GM19395 (cell line): Measurements from ENCODE around the gene HDHD3.
"Not testable (repeated sequence)": the region's sequence is repeated elsewhere in the genome, so short reads cannot be mapped to it uniquely, and the experiment has no call there.

Source experiments
- ATAC-seq: cut with Tn5 transposase; IDR thresholded peaks from one replicate; pipeline ENCODE4 v1.9.1; 2021; ENCODE audit warnings: mild to moderate bottlenecking, moderate library complexity; ENCODE audit not compliant: unreplicated experiment

HDHD3 gene

DNA sequence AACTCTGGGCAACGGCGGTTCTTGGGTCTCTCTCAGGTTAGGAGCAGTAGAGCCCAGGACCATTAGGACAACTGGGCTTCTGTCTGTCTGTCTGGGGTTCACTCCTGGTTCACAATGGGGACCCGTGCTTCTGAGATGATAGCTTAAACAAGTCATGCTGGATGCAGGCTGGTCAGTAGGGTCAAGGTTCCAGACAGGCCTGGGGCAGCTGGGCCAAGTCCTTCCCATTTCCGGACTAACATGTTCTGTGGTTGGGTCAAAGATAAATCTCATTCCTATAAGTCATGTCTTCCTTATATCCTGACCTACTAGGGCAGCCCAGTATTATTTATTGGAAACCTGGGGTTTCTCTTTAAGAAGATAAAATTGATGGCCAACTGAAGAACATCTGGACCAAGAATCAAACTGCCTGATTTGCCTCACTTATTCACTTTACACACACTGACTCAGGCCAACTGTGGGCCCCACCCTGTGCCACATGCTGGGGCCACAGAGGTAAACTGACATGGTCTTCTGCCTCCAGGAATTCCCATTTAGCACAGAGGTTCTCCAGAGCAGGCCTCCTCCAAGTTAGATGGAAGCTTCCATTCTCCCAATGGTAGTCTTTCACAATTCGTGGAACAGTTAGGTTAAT, 8.3 kb downstream of the HDHD3 start:
- ATAC-seq, result no peak

DNA sequence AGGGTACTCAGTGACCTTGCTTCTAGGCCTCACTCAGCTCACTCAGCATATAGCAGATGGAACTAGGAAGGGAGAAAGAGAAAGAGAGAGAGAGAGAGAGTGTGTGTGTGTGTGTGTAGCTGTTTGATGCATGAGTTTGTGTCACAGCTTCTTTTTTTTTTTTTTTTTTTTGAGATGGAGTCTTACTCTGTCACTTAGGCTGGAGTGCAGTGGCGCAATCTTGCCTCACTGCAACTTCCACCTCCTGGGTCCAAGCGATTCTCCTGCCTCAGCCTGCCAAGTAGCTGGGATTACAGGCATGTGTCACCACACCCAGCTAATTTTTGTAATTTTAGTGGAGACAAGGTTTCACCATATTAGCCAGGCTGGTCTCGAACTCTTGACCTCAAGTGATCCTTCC, 11.1 kb downstream of the HDHD3 start:
- ATAC-seq, result not testable (repeated sequence)

DNA sequence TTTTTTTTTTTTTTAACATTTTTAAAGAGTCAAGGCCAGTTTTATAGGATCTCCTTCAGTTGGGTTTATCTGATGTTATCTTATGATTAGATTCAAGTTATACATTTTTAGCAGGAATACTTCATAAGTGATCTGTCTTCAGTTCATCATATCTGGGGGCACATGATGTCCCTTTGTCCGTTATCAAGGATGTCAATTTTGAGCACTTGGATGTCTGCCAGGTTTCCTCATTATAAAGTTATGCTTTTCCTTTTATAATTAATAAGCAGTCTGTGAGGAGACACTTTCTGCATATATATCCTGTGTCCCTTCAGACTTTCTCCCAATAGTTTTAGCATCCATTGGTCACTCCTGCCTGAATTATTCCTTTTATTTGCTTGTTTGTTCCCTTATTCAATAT, 11.8 kb downstream of the HDHD3 start:
- no peak for ATAC-seq

DNA sequence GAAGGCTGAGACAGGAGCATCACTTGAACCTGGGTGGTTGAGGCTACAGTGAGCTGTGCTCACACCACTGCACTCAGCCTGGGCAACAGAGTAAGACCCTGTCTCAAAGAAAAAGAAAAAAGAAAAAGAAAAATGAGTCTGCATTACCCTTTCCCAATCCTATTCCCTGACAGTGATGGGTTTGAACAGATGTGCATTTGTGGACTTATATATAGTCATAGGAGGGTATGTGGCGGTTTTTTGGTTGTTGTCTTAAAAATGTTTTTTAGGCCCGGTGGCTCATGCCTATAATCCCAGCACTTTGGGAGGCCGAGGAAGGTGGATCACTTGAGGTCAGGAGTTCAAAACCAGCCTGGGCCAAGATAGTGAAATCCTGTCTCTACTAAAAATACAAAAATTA, 13.4 kb downstream of the HDHD3 start:
- ATAC-seq, result no peak

DNA sequence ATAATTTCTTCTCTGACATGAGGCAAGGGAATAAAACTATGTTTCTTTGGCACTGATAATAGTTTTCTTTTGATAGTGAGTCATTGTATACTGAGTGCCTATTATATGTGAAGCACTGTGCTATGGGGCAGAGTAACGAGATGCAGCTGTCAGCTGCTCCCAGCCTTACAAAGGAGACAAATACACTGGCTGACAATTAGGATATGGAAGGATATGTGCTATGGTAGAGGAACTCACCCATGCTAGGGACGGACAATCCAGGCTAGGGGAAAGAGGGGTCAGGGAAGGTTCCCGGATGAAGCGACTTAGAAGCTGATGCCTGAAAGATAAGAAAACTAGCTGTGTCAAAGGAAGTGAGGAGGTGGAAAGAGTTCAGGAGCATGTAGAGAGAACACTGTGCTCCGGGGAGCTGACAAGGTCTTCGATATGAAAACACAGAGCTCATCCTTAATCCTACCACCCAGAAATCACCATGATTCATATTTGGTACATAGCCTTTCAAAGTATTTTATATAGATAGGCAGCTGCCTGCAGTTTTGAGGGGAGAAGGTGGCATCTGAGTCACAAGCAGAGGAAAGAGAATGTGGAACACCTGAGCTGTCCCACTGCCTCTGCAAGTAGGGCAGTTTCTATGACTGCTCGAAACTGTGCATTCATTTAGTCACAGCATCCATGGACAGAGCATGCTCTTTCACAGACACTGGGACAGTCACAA, 15.3 kb downstream of the HDHD3 start:
- no peak for ATAC-seq

DNA sequence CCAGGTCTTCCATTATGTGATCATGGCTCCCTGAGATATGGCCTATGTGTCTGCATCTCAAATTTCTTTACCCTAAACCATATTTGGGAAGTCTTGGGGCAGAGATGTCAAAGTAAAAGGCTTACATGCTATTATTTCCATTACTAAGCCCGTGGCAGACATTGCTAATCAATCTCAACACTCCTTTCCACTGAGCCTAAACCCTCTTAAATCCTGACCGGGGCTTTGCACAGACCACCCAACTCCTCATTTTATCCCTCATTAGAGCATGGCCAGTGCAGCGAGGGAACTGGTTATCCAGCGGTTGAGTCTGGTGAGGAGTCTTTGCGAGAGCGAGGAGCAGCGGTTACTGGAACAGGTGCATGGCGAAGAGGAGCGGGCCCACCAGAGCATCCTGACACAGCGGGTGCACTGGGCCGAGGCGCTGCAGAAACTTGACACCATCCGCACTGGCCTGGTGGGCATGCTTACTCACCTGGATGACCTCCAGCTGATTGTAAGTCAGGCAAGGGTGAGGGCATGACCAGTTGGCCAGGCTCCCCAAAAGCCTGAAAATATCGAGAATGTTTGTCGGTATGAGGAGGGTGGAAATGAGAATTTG, 16.4 kb downstream of the HDHD3 start:
- no peak for ATAC-seq

DNA sequence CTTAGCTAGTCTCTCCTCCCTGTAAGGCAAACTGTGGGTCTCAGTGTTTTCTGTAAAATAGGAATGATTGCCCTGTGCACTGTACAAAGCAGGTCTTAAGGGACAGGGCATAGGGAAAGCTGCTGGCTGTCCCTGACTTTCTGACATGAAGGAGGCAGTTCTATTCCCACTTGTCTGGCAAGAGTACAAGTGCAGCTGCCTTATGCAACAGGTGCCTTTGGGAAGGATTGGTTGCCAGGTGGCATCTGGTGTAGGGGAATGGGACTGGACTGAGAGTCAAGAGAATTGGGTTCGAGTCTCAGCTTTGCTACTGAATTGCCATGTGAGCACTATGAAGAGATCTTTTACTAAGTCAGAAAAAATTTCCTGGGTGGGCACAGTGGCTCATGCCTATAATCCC, 17.4 kb downstream of the HDHD3 start:
- no peak for ATAC-seq

DNA sequence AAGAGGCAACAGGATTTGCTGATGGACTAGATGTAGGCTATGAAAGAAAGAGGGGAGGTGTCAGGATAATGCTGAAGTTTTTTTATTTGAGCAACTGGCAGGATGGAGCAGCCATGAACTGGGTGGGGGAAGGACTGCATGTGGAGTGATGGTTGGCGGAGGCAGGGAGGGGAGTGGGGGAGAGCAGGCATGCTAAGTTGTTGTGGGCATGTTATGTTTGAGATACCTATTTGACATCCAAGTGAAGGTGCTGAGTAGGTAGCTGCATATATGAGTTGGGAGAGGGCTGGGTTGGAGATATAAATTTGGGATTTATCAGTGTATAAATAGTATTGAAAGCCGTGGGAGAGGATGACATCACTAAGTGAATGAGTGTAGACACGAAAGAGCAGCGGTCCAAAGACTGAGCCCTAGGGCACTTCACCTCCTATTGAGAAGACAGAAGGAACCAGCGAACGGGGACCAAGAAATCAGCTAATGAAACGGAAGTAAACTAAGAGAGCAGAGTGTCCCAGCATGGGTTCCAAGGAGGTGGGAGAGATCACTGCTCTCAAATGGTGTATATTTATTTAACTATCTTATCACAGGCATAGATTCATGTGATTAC, 20.0 kb downstream of the HDHD3 start:
- ATAC-seq, result no peak

DNA sequence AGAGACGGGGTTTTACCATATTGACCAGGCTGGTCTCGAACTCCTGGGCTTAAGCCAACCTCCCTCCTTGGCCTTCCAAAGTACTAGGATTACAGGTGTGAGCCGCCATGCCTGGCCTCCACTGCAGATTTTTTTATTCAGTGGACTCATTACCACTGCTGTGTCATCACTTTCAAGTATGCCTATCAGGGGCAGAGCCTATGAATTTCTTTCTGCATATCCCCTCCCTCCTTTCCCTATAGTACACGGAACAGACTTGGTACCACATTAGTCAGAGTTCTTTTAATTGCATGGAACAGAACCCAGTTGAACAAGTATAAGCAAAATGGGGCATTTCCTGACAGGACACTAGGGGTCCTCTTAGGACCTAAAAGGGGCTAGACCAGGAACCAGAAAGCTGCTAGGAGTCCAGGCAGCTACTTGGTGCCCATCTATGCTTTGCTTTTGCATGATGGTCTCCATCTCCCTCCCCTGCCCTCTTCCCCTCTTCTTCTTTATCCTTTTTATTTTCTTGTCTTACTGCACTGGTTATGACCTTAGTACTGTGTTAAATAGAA, 21.7 kb downstream of the HDHD3 start:
- no peak for ATAC-seq

DNA sequence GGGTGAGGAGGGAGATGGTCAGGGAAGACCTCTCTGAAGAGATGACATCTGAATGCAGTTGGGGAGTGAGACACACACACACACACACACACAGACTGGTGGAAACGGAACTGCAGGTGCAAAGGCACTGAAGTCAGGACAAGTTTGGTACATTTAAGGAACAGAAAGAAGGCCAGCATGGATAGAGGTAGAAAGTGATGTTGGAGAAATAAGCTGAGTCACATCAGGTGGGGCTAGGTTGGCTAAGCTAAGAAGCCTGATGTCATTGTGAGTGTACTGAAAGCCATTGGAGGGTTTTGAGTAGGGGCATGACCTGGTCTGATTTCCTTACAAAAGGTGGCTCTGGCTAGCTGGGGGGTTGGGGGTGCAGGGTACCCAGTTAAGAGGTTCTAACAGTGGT, 24.4 kb downstream of the HDHD3 start:
- no peak for ATAC-seq

DNA sequence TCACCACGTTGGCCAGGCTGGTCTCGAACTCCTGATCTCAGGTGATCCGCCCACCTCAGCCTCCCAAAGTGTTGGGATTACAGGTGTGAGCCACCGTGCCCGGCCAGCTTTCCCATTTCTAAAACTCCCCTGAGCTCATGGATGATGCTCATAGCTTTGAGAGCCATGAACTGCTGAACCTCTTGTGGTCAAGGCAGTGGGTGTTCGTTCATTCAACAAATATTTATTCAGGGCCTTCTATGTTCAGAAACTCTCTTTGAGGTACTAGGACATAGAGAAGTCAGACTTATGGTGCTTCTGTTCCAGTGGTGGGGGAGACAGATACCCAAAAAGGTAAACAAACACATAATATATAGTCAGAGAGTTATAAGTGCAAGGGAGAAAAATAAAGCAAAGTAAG, 24.8 kb downstream of the HDHD3 start:
- ATAC-seq, result no peak

DNA sequence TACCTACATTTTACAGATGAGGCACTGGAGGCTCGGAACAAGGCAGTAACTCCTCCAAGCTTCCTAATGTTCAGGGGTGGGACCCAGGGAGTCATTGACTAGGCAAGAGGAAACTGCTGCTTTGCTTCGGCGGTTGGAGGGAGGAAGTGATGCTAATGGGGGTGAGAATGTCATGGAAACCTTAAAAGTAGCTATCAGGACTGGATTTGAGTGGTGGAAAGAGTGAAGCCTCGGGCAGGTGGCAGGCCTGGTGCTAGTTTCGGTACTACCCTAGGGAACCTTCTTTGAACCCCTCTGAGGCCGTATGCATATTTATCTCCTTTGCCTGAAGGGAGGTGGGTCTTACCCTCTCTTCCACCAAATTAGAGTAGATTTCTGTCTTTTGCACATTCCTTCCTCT, 25.8 kb downstream of the HDHD3 start:
- ATAC-seq, result peak; percentile 41

DNA sequence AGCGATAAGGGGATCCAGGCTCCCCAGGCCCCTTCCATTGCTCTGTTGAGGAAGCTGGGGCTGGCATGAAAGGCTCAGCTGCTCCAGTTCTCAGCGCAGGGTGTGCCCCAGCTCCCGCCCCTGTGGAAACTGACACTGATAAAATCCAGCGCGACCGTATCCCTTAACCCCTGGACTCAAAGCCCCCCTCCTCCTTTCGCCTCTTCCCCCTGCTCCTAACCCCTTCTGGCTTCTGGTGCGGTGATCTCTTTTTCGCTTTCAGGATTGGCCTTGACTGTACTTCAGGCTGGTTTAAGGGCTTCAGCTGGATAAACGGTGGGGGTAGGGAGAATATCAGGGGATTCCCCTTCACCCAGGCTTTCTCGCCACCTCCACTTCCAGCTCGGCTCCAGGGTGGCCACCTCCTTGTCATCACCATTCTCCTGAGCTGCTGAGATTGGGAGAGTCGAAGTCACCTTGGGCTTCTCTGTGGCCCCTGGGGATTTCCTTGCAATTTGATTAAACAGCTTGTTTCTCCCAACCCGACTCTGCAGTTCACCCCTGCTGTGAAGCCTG, 26.6 kb downstream of the HDHD3 start:
- ATAC-seq, result peak; percentile 27

DNA sequence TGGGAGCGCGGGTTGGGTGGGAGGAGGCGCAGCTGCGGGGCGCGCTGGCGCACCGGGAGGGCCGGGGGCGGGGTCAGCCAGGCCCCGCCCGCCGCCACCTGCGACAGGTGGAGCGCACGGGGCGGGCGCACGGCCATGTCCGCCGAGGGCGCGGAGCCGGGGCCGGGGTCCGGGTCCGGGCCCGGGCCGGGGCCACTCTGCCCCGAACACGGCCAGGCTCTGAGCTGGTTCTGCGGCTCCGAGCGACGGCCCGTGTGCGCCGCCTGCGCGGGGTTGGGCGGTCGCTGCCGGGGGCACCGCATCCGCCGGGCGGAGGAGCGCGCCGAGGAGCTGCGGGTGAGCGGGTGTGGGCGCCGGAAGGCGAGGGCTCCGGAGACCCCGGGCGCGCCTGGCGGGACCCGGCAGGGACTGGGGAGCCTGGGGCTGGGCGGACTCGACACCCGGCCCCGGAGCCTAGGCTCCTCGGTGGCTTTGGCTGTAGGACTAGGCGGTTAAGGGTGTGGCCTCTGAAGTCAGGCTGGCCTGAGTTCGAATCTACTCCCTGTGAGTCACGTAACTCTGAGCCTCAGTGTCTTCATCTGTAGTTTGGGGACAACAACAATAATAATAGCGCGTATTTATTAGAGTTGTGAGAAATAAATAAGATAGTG, 27.2 kb downstream of the HDHD3 start, which contains the start of gene BSPRY:
TSS of gene BSPRY (plus strand) at position 97 of the 650 bp plus-strand sequence. CDS start at position 136, 39 bp downstream.
- peak; percentile 38 for ATAC-seq

DNA sequence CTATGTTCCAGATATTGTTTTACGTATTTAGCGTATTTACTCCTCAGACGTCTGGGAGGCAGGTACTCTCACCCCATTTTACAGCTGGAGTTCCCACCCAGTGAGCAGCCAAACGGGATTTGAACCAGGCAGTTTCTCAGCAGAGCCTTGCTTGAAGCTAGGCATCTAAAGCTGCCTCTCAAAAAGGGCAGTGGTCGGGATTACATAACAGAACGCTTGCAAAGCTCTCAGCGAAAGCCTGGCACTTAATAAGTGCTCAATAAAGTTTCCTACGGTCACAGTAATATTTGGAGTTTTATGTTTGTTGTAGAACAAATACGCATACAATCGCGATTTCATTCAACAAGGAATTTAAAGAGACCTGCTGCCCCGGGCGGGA, 27.7 kb downstream of the HDHD3 start:
- no peak for ATAC-seq

DNA sequence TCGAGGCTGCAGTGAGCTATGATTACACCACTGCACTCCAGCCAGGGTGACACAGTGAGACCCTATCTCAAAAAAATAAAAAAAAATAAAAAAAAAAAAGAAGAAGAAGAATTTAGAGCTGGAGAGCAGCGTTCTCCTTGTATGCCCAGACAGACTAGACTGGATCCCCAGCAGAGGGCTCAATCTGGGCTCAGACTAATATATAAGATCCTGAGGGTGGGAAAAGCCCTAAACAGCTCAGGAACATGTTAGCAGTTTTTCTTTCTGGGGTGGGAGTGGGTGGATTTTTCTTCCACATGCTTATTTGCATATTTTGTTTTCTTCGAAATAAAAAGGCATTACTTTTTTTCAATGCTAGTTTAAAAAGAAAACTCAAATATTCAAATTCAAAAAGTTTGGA, 28.3 kb downstream of the HDHD3 start:
- no peak for ATAC-seq

DNA sequence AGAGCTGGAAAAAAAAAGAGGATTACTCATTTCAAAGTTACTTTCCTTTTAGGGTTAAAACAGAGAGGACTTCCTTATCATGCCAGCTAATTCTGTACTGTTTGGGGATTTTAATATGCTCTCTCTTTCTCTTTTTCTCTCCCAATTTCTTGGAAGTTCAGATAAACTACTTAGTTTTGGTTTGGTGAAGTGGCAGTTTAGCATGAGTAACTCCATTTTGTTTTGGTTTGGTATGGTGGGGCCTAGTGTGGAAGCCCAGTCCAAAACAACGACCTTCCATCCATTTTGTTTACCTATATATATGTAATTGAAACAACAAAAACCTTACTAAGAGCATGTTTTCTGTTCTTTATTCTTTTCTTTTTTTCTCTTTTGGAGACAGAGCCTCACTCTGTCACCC, 31.1 kb downstream of the HDHD3 start:
- no peak for ATAC-seq

DNA sequence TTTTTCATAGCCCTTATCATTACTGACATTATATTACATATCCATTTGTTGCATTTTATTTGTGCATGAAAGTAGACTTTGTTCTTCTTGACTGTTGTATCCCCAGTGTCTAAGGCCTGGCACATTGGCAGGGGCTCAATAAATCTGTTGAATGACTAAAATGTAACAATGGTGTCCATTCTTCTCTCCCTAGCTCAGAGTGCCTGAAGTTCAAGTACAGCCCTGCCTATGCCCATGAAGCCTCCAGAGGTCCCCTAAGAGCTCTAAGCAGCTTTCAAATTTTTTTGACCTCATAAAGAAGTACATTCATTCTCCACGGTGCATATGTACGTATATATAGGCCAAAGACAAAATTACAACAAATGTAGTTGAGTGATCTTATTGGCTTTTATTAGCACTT, 31.6 kb downstream of the HDHD3 start:
- ATAC-seq, result no peak

DNA sequence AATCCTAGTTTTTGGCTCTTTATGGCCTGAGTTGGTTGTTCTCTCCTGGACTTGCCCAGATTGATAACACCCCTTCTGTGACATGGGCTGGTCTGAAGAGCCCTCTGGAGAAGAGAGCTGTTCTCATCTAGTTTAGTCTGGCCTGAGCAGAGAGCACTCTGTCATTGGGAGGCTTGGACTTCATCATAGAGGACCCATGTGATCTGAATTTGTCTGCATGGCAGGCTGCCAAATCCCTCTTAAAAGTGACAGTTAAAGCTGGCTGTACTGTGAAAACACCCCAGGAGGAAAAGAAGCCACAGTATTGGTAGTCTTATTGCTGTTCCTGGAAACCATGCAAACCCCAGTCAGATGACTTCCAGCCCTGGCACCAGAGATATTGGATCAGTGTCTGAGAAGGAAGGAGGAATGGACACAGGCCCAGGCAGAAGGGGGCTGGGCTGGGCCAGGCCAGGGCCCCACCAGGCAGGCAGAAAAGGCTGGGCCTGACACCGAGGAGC, 33.0 kb downstream of the HDHD3 start:
- ATAC-seq, result no peak

DNA sequence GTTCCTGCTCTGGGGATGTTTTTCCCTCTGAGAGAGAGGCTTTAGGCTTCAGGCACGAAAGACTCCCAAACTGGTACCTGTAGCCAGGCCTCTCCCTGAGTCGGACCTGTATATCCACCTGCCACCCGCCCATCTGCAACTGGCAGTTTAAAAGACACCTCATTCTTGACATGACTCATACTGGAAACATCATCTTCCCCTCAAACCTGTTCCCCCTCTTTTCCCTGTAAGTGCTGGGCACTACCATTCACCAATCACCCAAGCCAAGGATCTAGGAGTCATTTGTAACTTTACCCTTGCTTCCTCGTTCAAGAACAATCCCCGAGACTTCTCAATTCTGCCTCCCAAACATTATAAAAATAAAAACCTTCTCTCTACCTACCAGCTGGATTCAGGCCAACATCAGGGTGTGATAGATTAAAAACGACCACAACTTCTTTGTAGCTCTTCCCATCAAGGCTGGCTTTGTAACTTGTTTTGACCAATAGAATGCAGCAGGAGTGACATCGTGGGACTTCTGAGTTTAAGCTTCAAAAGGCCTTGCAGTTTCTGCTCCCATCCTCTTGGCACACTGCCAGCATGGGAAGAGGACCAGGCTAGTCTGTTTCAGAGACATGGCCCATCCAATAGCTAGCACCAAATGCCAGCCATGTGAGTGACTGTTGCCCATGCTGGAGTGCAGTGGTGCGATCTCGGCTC, 34.9 kb downstream of the HDHD3 start:
- ATAC-seq, result no peak
